PC-3 (cell line): ENCODE data around the gene POR. TPM values are rescaled to one million over a fixed set of nuclear protein-coding genes. Genes with fewer than 3 reads are reported as not detected.

Experiments used
- ATAC-seq: fragments of 200-7000 bp; cut with Tn5 transposase; 2 replicates; pipeline ENCODE4 v1.9.1; 2020; ENCODE audit warnings: mild to moderate bottlenecking, moderate library complexity
- BruUV-seq: library from RNA; stranded (reverse); fragments of 400-500 nt; replicated peaks from 2 replicates; lab custom pipeline; 2021; lab: Mats Ljungman, UMichigan
- CTCF ChIA-PET: fragments of 300-600 bp; sonication (Branson Sonifier 250); formaldehyde crosslinking; loops from one replicate; lab custom pipeline; 2022; ENCODE audit warnings: antibody characterized with exemption; lab: Charles Lee
- POLR2A ChIA-PET: fragments of 300-600 bp; sonication (Branson Sonifier 250); formaldehyde crosslinking; loops from one replicate; lab custom pipeline; 2022; ENCODE audit warnings: antibody characterized with exemption; ENCODE audit not compliant: unreplicated experiment; lab: Charles Lee
- DNase-seq: peaks from one replicate; pipeline ENCODE4 v3.0.0-alpha.2; 2015
- H2AFZ ChIP-seq: fragments of 300-600 bp; sonication (generic); 2 replicates; pipeline ENCODE4 v1.6.0; 2016; ENCODE audit warnings: antibody characterized with exemption, low read length
- H3F3A ChIP-seq: fragments of 300-600 bp; sonication (generic); one replicate; pipeline ENCODE4 v1.6.0; 2017; ENCODE audit warnings: antibody characterized with exemption, low read length, control low read depth, mild to moderate bottlenecking; ENCODE audit not compliant: unreplicated experiment
- H3K27ac ChIP-seq: fragments of 300-600 bp; sonication (generic); 2 replicates; pipeline ENCODE4 v1.5.1; 2016; ENCODE audit warnings: mild to moderate bottlenecking, low read length
- H3K27me3 ChIP-seq: fragments of 300-600 bp; sonication (generic); 2 replicates; pipeline ENCODE4 v1.6.1; 2016; ENCODE audit warnings: low read length, mixed read lengths
- H3K36me3 ChIP-seq: fragments of 300-600 bp; sonication (generic); 2 replicates; pipeline ENCODE4 v1.6.1; 2016; ENCODE audit warnings: low read depth, mixed run types, low read length, mixed read lengths
- H3K4me1 ChIP-seq: fragments of 300-600 bp; sonication (generic); 2 replicates; pipeline ENCODE4 v1.5.1; 2016; ENCODE audit warnings: low read length; ENCODE audit not compliant: insufficient read depth
- H3K4me2 ChIP-seq: fragments of 300-600 bp; sonication (generic); 2 replicates; pipeline ENCODE4 v1.6.0; 2016; ENCODE audit warnings: low read length
- H3K4me3 ChIP-seq: fragments of 300-600 bp; sonication (generic); 2 replicates; pipeline ENCODE4 v1.5.1; 2016; ENCODE audit warnings: mild to moderate bottlenecking, low read length, mixed read lengths
- H3K79me2 ChIP-seq: fragments of 300-600 bp; sonication (generic); 2 replicates; pipeline ENCODE4 v1.6.1; 2017; ENCODE audit warnings: low read length, mixed read lengths
- H3K9ac ChIP-seq: fragments of 300-600 bp; sonication (generic); 2 replicates; pipeline ENCODE4 v1.6.0; 2016; ENCODE audit warnings: mild to moderate bottlenecking, low read length
- H3K9me2 ChIP-seq: fragments of 300-600 bp; sonication (generic); replicated peaks from 2 replicates; pipeline ENCODE4 v1.6.1; 2016; ENCODE audit warnings: mixed run types, low read length, mixed read lengths
- H3K9me3 ChIP-seq: fragments of 300-600 bp; sonication (generic); 2 replicates; pipeline ENCODE4 v1.6.1; 2016; ENCODE audit warnings: low read length, mixed read lengths
- H4K20me1 ChIP-seq: fragments of 300-600 bp; sonication (generic); 2 replicates; pipeline ENCODE4 v1.6.1; 2016; ENCODE audit warnings: low read length, mixed read lengths
- EZH2 ChIP-seq: fragments of 300-600 bp; sonication (generic); IDR thresholded peaks from one replicate; pipeline ENCODE4 v1.6.1; 2017; ENCODE audit warnings: antibody characterized with exemption, mild to moderate bottlenecking, low read length; ENCODE audit not compliant: unreplicated experiment
- EZH2phosphoT487 ChIP-seq: fragments of 300-600 bp; sonication (generic); IDR thresholded peaks from 2 replicates; pipeline ENCODE4 v1.6.1; 2018; ENCODE audit warnings: mild to moderate bottlenecking, antibody characterized with exemption, low read length, borderline replicate concordance
- intact Hi-C: fragments of 100-400 bp; cut with micrococcal nuclease; formaldehyde crosslinking; loops from 2 replicates; pipeline ENCODE4 v1.9.0; 2023
- total RNA-seq: library from RNA; depleted of rRNA; stranded (reverse); fragments of >200 nt; gene quantifications from 2 replicates; pipeline ENCODE4 v1.2.3, GENCODE V29; 2014
- TF ChIP-seq, protein P1 (sequence below): fragments of 300-600 bp; sonication (generic); conservative IDR thresholded peaks from 2 replicates; pipeline ENCODE4 v1.5.1; 2017; ENCODE audit warnings: antibody characterized with exemption, low read depth, mild to moderate bottlenecking, low read length

Gene POR
- total RNA-seq, 1 experiment from 2014 or later: 112 TPM

GRCh38 chr7:76022026-76022780 is 107.2 kb downstream of the POR start:
- peaks cover 10% of the 10 kb centered on the region for H3K36me3 ChIP-seq
- H3K27ac ChIP-seq: no peak overlapping the region
- no peaks in the 10 kb centered on the region for H3K79me2 ChIP-seq
- intact Hi-C loops: no loop called here
- TF ChIP-seq EZH2 (no peak), EZH2phosphoT487 (no peak)
- TF ChIP-seq, protein P1, sequence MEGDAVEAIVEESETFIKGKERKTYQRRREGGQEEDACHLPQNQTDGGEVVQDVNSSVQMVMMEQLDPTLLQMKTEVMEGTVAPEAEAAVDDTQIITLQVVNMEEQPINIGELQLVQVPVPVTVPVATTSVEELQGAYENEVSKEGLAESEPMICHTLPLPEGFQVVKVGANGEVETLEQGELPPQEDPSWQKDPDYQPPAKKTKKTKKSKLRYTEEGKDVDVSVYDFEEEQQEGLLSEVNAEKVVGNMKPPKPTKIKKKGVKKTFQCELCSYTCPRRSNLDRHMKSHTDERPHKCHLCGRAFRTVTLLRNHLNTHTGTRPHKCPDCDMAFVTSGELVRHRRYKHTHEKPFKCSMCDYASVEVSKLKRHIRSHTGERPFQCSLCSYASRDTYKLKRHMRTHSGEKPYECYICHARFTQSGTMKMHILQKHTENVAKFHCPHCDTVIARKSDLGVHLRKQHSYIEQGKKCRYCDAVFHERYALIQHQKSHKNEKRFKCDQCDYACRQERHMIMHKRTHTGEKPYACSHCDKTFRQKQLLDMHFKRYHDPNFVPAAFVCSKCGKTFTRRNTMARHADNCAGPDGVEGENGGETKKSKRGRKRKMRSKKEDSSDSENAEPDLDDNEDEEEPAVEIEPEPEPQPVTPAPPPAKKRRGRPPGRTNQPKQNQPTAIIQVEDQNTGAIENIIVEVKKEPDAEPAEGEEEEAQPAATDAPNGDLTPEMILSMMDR: no peak
- no peak overlapping the region for H3K4me3 ChIP-seq
- H3K9ac ChIP-seq: no peak overlapping the region
- H3F3A ChIP-seq: no peaks in the 10 kb centered on the region
- ATAC-seq (no peak), DNase-seq (no peak)
- no peaks in the 10 kb centered on the region for H3K27me3 ChIP-seq
- POLR2A ChIA-PET: no interaction called here
- no peaks in the 10 kb centered on the region for H4K20me1 ChIP-seq
- CTCF ChIA-PET: no interaction called here
- no peak overlapping the region for H2AFZ ChIP-seq
- no peak overlapping the region for H3K4me2 ChIP-seq
- no peaks in the 10 kb centered on the region for H3K4me1 ChIP-seq
- no TSS peak for BruUV-seq
- H3K9me3 ChIP-seq: no peaks in the 10 kb centered on the region
- no peaks in the 10 kb centered on the region for H3K9me2 ChIP-seq

GRCh38 chr7:76023002-76023401 is 108.0 kb downstream of the POR start:
- intact Hi-C loops: no loop called here

More at GRCh38 chr7:76023002-76023401, 108.0 kb downstream of the POR start:
- H4K20me1 ChIP-seq: no peaks in the 10 kb centered on the region
- no peaks in the 10 kb centered on the region for H3K9me2 ChIP-seq
- DNase-seq: no peak
- no peak overlapping the region for H3K4me3 ChIP-seq
- H3K27me3 ChIP-seq: no peaks in the 10 kb centered on the region
- POLR2A ChIA-PET: interaction anchor here (0.6 kb wide), 1 partner anchor 25 kb away, joined by 3 read pairs; the partner anchor contains the start of gene MDH2
- no peak overlapping the region for H2AFZ ChIP-seq
- H3K4me2 ChIP-seq: no peak overlapping the region
- ATAC-seq: no peak
- no peak overlapping the region for H3K27ac ChIP-seq
- no peaks in the 10 kb centered on the region for H3K79me2 ChIP-seq
- H3K9me3 ChIP-seq: no peaks in the 10 kb centered on the region
- peaks cover 10% of the 10 kb centered on the region for H3K36me3 ChIP-seq
- BruUV-seq: no TSS peak
- CTCF ChIA-PET: no interaction called here
- no peak overlapping the region for H3K9ac ChIP-seq
- no peaks in the 10 kb centered on the region for H3F3A ChIP-seq
- no peak for TF ChIP-seq EZH2phosphoT487
- TF ChIP-seq EZH2: no peak
- TF ChIP-seq, protein P1: no peak
- no peaks in the 10 kb centered on the region for H3K4me1 ChIP-seq
